Right hindlimb (tissue), 1 donor: ENCODE measurements around the gene ANKRD65.
A peak's percentile ranks its signal among the peaks of the same experiment; 100 is the strongest.
"Not testable (repeated sequence)": the region's sequence is repeated elsewhere in the genome, so short reads cannot be mapped to it uniquely, and the experiment has no call there.

Experiments used
- DNase-seq: peaks from one replicate; pipeline ENCODE4 v3.0.0-alpha.2; 2018

The ANKRD65 gene

DNA sequence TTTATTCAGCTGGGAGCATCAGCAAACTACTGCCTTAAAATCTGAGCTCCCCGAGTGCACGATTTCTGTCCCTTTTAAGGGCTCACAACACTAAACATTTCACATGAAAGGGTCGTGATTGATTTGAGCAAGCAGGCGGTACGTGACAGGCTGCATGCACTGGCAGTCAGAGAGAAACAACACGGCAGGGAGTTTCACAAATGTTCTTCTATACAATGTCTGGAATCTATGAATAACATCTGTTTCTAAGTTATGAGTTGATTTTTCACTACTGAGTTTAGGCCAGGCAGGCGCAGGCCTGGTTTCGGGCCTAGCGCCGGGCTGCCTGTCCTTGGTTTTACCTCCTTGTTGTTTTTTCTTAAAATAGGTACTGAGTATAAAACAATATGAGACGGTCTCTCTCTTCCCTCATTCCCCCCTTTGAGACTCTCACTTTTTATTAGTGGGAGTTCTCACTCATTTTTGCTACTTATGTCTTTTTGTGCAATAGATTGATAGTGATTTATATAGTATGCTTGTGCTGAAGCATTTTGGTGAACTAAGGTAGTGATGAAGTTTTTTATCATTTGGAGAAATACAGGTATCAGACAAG, 8.7 kb downstream of the ANKRD65 start:
- DNase-seq, result not testable (repeated sequence)

DNA sequence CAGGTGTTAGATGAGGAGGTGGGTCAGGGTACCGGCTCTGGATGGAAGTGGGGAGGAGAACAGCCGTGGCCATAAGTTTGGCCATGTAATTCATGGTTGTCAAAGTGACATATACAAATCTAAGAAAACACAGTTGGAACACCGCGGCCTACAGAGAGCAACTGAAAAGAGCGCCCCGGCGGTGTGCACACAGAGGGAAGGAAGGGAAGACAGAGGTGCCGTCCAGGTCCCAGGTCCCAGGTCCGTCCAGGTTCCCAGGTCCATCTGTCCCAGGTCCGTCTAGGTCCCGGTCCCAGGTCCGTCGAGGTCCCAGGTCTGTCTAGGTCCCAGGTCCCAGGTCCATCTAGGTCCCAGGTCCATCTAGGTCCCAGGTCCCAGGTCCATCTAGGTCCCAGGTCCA, 9.4 kb downstream of the ANKRD65 start:
- DNase-seq, result no peak

DNA sequence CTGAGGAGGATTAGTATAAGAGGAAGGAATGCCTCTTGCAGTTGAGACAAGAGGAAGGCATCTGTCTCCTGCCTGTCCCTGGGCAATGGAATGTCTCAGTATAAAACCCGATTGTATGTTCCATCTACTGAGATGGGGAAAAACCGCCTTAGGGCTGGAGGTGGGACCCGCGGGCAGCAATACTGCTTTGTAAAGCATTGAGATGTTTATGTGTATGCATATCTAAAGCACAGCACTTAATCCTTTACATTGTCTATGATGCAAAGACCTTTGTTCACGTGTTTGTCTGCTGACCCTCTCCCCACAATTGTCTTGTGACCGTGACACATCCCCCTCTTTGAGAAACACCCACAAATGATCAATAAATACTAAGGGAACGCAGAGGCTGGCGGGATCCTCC, 10.8 kb downstream of the ANKRD65 start:
- DNase-seq, result not testable (repeated sequence)

DNA sequence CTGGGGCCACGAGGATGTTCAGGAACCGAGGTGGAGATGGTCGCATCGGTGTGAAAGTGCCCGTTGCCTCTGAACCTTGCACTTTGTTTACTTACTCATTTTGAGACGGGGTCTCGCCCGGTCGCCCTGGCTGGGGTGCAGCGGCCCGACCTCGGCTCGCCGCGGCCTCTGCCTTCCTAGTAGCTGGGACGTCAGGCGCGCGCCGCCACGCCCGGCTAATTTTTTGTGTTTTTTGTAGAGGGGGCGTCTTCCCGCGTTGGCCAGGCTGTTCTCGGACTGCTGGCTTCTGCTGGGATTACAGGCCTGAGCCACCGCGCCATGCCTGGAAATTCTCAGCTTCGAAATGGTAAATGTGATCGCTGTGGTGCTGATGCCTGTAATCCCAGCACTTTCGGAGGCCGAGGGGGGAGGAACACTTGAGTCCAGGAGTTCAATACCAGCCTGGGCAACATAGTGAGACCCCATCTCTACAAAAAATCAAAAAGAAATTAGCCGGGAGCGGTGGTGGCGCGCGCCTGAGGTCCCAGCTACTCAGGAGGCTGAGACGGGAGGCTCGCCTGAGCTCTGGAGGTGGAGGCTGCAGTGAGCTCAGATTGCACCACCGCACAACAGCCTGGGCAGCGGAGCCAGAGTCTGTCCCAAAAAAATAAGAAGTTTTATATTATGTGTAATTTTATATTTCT, 13.3 kb downstream of the ANKRD65 start:
- peak; percentile 41 for DNase-seq

DNA sequence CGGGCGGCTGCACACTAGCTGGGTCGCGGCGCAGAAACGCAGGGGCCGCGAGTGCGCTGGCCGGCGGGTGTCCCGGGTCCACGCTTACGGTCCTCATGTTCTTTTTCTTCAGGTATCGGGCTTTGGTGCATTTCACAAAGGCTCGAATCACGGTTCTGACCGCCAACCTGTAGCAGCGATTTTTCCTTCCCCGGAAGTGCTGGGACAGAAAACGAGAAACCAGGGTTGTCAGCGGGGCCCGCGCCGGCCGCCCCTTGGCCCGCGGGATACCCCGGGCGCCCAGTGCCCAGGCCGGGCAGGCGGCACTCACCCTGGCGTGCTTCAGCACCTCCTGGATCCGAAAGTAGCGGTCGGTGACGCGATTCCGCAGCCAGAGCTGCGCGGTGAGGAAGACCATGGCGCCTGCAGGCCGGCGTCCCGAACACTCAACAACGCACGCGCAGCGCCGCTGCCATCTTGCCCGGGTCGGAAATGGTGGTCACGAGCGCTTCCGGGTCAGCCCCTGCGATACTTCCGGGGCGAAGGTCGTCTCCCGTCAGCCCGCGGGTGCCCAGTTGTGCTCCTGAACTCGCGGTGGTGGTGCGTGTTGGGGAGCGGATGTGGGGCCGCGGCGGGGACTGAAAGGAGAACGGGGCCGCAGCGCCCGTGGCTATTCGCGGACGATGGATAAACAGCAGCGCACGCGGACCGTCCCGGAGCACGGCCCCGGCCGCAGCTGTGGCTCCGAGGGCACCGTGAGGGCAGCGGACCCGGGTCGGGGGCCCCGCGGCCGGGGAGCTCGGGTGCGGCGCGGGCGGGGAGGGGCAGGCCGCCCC, 14.0 kb downstream of the ANKRD65 start, which contains the start of gene MRPL20:
MRPL20 (minus strand) TSS at position 473 of the 815 bp plus-strand sequence; CDS start at position 397, 76 bp downstream.
- peak; percentile 96 for DNase-seq

DNA sequence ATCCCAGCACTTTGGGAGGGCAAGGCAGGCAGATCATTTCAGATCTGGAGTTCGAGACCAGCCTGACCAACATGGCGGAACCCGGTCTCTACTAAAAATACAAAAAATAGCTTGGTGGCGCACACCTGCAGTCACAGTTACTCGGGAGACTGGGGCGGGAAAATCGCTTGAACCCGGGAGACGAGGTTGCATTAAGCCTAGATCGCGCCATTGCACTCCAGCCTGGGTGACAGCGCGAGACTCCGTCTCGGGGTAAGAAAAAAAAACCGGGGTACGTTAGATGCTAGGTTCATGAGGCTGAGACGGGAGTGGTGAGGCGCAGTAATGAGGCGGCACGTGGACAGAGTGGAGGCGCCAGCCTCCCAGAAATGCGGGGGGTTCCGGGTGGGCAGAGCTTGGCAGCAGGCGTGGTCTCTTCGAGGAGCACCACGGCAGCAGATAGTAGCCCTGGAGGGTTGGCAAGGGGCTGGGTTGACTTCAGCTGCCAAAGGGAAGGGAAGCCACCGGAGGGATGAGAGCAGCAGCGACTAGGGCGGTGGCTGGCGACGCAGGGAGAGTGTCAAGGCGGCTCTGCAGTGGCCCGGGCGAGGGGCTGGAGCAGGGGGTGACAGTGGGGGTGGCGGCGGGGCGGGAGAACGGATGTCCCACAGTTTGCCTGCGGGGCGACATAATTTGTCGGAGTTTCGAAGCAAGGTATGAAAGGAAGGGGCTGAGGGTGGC, 14.8 kb downstream of the ANKRD65 start:
- no peak for DNase-seq

DNA sequence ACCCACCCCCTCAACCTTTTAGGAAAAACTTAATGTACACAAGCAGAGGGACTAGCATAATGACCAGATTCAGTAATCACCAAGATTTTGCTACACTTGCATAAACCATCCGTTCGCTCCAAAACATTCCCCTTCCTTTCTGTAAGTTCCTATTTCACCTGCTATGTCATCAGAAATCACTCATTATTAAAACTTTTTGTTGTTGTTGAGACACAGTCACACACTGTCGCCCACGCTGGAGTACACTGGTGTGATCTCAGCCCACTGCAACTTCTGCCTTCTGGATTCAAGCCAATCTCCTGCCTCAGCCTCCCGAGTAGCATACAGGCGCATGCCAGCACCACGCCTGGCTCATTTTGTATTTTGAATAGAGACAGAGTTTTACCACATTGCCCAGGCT, 17.4 kb downstream of the ANKRD65 start:
- DNase-seq, result no peak

DNA sequence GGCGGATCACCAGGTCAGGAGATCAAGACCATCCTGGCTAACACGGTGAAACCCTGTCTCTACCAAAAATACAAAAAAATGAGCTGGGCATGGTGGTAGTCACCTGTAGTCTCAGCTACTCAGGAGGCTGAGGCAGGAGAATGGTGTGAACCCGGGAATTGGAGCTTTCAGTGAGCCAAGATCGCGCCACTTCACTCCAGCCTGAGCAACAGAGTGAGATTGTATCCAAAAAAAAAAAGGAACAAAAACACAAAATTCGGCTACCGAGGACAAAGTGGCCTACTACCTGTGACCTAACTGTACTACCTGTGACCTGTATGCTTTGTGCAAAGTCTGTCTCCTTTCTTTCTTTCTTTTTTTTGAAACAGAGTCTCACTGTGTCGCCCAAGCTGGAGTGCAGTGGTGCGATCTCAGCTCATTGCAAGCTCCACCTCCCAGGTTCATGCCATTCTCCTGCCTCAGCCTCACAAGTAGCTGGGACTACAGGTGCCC, 18.1 kb downstream of the ANKRD65 start:
- not testable (repeated sequence) for DNase-seq

DNA sequence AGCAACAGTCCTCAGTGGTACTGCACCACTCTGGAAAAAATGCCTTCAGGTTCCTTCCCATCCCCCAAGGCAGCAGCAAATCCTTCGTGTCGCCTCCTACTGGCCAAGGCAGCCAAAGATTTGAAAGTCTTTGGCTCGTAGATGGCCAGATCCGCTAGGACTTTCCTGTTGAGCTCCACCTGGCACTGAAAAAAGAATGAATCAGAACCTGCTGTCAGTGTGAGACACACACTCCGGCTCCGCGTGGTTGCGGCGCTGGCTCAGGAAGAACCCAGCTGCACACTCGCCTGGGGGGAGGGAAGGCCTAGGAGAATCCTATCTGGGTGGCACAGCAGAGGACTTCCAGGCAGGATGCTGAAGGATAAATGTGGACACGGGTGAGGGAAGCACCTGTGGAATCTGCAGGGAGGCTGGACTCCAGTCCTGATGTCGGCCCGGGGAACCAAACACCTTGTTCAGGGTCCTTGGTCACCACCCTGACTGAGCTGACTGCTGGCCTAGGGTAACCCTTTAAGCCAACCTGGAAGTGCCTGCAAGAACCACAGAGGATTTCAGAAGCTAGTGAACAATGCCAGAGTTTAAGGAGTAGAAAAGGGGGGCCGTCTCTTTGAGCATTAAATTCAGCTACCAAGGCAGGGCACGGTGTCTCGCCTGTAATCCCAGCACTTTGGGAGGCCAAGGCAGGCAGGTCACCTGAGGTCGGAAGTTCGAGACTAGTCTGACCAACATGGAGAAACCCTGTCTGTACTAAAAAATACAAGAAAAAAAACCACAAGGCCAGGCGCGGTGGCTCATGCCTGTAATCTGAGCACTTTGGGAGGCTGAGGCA, 18.8 kb downstream of the ANKRD65 start:
- DNase-seq, result no peak

DNA sequence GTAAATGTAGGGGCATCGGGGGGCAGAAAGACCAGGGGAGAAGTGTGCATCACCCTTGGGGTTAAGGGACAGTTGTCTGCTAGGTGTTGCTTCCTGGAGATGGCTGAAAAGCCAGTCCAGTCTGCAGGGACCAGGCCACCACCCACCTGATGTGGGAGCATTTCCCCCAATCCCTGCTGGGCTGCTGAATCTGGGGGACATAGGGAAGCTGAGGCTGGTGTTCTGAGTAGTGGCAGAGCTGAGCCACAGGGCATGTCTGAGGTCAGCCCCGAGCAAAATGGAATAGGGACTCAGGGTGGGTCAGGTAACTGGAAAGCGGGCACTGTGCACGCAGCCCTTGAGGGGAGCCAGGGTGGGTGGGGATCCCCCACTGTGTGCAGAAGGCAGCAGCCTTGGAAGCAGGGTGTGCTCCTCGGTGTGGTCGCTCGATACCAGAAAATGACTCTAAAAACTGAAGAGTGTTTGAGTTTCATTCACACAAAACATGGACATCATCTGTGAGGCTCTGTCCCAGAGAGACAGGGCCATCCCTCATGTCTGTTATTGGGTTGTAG, 19.5 kb downstream of the ANKRD65 start:
- DNase-seq, result no peak

DNA sequence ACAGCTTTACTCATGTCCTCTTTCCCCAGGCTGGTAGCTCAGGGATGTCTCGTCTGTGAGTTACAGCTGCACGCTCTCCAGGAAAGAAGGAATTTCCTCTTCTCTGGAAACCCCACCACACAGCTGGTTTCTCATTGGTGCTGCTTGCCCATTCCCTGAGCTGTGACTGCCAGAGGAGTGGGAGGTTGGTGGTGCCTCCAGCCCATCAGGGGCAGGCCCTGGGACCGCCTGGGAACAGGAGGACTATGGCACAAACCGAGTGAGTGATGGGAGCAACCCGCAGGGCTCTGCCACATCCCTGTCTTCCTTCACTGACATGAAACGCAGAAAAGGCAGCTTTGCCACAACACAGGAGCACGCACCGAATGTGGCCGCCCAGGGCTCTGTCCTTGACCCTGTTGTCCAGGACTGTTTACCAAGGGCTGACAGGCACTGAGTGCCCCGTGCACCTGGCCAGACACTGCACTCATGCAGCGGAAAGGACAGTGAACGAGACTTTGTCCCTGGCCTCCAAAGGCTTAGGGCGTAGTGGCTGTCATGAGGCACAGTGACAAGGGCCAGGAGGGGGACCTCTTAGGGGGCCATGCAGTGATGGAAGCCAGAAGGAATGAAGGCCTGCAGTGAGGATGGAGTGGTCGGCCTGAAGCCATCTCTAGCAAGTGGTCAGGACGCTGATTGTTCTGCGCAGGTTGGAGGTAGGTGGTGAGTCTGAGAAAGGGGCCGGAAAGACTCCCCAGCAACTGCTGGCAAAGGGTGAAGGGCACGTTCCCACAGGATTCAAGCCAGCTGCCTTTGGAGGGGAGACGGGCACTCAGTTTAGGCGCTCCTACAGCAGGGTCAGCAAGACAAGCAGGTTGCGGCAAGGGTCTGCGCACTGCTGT, 20.3 kb downstream of the ANKRD65 start:
- no peak for DNase-seq

DNA sequence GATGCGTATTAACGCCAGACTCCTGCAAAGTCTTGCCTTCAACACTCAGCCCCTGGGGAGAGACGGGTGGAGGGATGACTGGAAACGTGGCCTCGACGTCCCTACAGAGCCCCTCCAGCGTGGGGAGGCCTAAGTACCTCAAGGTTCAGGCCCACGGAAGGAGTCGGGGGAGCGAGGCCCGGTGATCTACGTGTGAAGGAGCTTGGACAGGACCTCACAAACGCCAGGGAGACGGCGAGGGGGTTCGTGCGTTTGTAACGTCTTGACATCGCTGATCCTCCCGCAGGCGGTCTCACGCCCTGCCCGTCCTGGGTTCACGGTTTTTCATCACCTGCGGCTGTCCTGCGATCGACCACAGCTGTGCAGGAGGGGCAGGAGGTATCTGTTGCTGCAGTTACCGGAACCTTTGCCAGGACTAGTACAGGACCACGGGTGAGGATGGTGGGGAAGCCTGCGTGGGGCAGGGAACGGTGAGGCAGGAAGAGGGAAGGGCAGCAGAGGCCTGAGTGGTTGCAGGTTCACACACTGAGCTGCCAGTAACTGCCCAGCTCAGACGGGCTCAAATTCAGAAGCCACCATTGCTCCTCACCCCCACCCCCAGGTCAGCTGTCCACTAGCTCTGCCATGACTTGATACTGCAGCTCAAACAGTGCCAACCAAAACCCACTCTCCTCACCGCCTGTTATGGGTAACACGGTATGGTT, 21.1 kb downstream of the ANKRD65 start:
- DNase-seq, result no peak

DNA sequence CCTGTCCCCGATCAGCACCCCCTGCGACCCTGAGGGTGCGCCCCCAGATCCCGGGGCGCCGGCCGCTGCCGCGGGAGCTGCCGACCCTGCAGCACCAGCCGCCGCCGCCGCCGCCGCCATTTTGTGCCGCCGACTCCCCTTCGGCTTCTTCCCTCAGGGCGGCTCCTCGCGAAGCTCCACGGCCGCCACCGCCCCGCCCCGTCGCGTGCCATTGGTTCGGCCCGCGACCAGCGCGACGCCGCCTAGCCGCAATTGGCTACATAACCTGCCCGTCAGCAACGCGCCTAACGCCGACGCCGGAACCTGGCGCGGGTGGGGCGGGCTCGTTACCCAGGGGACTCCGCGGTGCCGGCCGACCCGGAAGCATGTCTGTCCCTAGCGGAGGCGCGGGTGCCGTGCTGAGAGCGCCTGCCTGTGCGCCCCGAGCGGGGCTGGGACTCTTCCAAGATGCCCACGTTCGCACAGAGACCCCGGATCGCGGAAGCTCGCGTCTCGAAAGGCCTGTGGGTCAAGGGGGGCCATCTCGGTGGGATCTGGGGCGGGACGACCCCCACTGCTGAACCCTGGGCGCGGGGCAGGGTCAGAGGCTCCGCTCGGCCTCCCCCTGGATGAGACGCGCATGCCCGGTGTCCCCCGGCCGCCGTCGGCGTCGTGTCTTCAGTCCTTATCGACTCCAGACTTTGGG, 21.7 kb downstream of the ANKRD65 start, which contains the start of gene CCNL2:
CCNL2 (minus strand) TSS at position 149 of the 685 bp plus-strand sequence; CDS start at position 120, 29 bp downstream.
- DNase-seq, result peak; percentile 98

DNA sequence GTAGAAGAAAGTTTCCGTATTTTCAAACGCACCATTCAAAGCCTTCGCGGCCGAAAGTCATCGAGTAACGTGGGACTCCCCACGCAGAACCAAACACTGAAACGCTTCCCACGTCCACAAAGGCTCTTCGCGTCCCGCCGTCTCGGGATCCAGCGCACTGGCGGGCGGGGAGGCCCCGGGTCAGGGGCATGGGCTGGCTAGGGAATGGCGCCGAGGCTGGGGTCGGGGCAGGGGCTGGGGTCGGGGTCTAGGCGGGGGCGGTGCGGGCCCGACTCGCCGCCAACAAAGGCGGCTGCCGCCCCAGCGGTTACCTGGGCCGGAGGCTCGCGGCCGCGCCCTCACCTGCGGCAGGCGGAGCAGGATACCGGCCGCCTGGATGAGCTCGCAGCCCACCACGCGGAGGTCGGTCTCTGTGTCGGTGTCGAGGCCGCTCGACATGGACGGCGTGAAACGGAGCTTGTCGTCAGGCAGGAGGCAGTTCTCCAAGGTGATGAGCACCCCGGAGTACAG, 22.3 kb downstream of the ANKRD65 start:
- no peak for DNase-seq

DNA sequence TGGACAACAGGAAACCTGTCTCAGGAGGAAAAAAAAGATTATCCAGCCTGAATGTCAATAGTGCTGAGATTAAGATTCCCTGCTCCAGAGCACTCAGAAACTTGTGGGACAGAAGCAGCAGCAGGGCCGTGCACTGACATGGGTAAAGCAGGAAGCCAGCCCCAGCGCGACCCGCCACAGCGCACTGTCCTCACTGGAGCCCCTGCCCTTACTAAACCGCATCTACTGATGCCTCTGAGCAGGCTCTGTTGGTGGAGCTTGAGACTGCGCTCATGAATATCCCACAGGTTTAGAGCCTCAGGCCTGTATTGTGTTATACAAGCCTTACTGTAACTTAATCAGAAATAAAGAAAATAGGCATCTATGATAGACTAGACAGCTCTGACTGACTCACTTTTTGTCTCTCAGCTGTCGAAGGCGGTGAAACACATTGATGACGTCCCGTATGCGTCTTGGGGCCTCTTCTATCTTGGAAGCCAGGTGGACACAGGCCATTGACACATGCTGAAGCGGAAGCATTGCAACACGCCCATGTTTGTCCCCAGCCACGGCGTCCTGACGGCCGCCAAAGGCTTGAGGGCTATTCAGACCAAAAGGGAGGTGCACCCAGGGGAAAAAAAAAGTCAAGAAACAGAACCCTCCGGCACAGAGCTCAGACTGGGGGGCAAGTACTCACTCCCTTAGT, 23.1 kb downstream of the ANKRD65 start:
- DNase-seq, result no peak

DNA sequence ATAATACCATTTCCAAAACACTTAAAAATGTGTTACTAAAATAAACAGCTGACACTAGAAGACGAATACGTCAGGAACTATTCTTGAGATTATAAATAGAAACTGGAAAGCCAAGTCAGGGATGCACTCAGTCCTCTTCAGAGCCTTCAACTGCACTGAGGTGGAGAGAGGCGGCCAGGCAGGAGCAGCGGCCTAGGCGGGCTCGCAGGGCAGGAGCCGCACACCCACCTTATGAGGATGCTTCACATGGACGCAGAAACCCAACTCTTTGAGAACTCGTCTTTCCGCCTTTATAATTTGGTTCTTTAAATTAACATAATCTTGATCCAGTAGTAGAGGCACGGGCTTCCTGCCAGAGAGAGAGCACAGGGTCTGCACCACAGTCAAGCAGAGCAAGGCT, 25.9 kb downstream of the ANKRD65 start:
- DNase-seq, result no peak

DNA sequence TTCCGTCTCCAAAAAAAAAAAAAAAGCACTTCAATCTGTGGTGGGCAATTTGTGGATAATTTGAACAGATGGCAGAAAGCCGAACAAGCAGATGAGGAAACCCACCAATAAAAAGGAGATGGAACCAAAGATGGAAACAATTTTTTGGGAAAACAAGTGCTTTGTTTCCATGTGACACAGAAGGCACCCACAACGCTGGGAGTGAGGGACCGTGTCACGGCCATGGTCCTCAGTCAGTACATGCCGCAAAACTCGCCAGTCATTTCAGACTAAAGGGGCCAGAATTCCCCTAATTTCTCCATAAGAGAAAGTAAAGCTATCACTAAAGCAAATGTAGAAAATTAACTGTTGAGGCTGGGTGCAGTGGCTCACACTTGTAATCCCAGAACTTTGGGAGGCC, 27.0 kb downstream of the ANKRD65 start:
- no peak for DNase-seq

DNA sequence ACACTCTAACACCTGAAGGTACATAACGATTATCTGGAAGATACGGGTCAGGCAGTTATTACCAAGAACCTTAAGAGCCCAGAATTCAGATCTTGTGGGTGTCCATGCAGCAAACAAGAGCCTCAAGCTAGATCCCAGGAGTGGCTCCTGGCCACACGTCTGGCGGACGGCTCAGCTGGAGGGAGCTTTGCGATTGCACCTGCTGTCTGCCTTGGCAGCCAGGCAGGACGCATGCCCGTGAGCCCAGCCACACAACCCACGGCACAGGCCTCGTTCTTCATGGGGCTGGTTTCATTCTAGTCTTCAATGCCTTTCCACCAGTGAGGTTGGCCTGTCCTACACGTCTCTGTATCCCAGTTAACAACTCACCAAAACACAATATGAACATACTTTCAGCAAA, 27.6 kb downstream of the ANKRD65 start:
- no peak for DNase-seq
